Naive thymus-derived CD4-positive, alpha-beta T cell (primary cell): ENCODE measurements around the gene ELFN2. TPM values are rescaled to one million over a fixed set of nuclear protein-coding genes. Genes with fewer than 3 reads are reported as not detected.

ENCODE experiments used
- ATAC-seq: fragments of 150-1000 bp; cut with Tn5 transposase; 2 replicates; pipeline ENCODE4 v1.10.0; 2021; ENCODE audit warnings: mild to moderate bottlenecking, moderate library complexity
- CTCF ChIA-PET: fragments of 350-600 bp; sonication (Branson Sonifier 250); formaldehyde crosslinking; loops from one replicate; lab custom pipeline; 2021; ENCODE audit warnings: antibody characterized with exemption; lab: Charles Lee
- POLR2A ChIA-PET: fragments of 350-600 bp; sonication (Branson Sonifier 250); formaldehyde crosslinking; loops from one replicate; lab custom pipeline; 2021; ENCODE audit warnings: antibody characterized with exemption, inconsistent platforms; lab: Charles Lee
- DNase-seq, 9 donors: peaks; one replicate each; pipeline versions ENCODE4 v3.0.0 to v3.0.0-alpha.2; 2020 to 2022; ENCODE audit warnings: mixed read lengths in 1 of 9
- H3K27ac ChIP-seq: one replicate; pipeline ENCODE4 v1.7.0; 2013; ENCODE audit warnings: mild to moderate bottlenecking, low read depth, low read length, moderate library complexity
- H3K27me3 ChIP-seq, 2 donors: one replicate each; pipeline ENCODE4 v1.7.0; 2013; ENCODE audit warnings: low read length in 2 of 2, mild to moderate bottlenecking in 2 of 2, moderate library complexity in 2 of 2; ENCODE audit not compliant: control insufficient read depth in 2 of 2, insufficient read depth in 2 of 2
- H3K36me3 ChIP-seq, 3 experiments: 1 replicate in 2 of 3; 2 replicates in 1 of 3; pipeline ENCODE4 v1.7.0; 2013; ENCODE audit warnings: low read length in 3 of 3, mild to moderate bottlenecking in 3 of 3, moderate library complexity in 1 of 3; ENCODE audit not compliant: insufficient read depth in 3 of 3, control insufficient read depth in 2 of 3
- H3K4me1 ChIP-seq, 2 donors: one replicate each; pipeline ENCODE4 v1.7.0; 2013; ENCODE audit warnings: low read length in 2 of 2, mild to moderate bottlenecking in 2 of 2, moderate library complexity in 1 of 2; ENCODE audit not compliant: control insufficient read depth in 2 of 2, insufficient read depth in 2 of 2
- H3K4me3 ChIP-seq: 2 replicates; pipeline ENCODE4 v1.7.0; 2013; ENCODE audit warnings: mild to moderate bottlenecking, low read length
- H3K9me3 ChIP-seq, 3 experiments: 1 replicate in 2 of 3; 2 replicates in 1 of 3; pipeline ENCODE4 v1.7.0; 2013; ENCODE audit warnings: low read length in 3 of 3; ENCODE audit not compliant: control insufficient read depth in 2 of 3
- H3K27ac Mint-ChIP-seq, 9 donors: one replicate each; pipeline ENCODE4 v1.8.0; 2020 to 2022; ENCODE audit warnings: mixed read lengths in 9 of 9, mild to moderate bottlenecking in 8 of 9, moderate library complexity in 5 of 9, inconsistent platforms in 2 of 9
- H3K27me3 Mint-ChIP-seq, 5 donors: one replicate each; pipeline ENCODE4 v1.8.0; 2021 to 2022; ENCODE audit warnings: mixed read lengths in 5 of 5, mild to moderate bottlenecking in 1 of 5
- H3K36me3 Mint-ChIP-seq, 5 donors: one replicate each; pipeline ENCODE4 v1.8.0; 2020 to 2022; ENCODE audit warnings: mixed read lengths in 5 of 5, mild to moderate bottlenecking in 3 of 5, inconsistent platforms in 1 of 5
- H3K4me1 Mint-ChIP-seq, 7 donors: one replicate each; pipeline ENCODE4 v1.8.0; 2020 to 2022; ENCODE audit warnings: mixed read lengths in 7 of 7, mild to moderate bottlenecking in 3 of 7, inconsistent platforms in 1 of 7
- H3K4me3 Mint-ChIP-seq, 10 donors: one replicate each; pipeline ENCODE4 v1.8.0; 2020 to 2022; ENCODE audit warnings: mild to moderate bottlenecking in 10 of 10, mixed read lengths in 10 of 10, moderate library complexity in 6 of 10, inconsistent platforms in 2 of 10
- H3K9me3 Mint-ChIP-seq, 11 donors: one replicate each; pipeline ENCODE4 v1.8.0; 2020 to 2022; ENCODE audit warnings: mixed read lengths in 11 of 11, mild to moderate bottlenecking in 4 of 11, inconsistent platforms in 1 of 11, moderate library complexity in 1 of 11
- intact Hi-C, 2 donors: fragments of 100-400 bp; cut with micrococcal nuclease; formaldehyde crosslinking; loops; one replicate each; pipeline ENCODE4 v1.15.1; 2023
- polyA plus RNA-seq, 2 donors: library from polyadenylated mRNA; unstranded; fragments of 300-500 nt; fragmentation: Illumina TruSeq; gene quantifications; one replicate each; pipeline ENCODE4 v1.2.3, GENCODE V29; 2021
- total RNA-seq, 6 experiments: library from RNA in 5 of 6; stranded (reverse) in 5 of 6; gene quantifications; 1 replicate in 5 of 6; 2 replicates in 1 of 6; pipeline ENCODE4 v1.2.3 and lab custom pipeline; 2021 to 2026

The ELFN2 gene
- total and polyA plus RNA-seq, 7 experiments from 2014 or later = 0.10 to 0.66 (median 0.57) TPM; not detected in 2

GRCh38 chr22:37343863-37344734 lies 83.2 kb downstream of the ELFN2 start:
- intact Hi-C loops = no loop called here
- H3K36me3 ChIP-seq = no peaks in the 10 kb centered on the region
- Mint-ChIP-seq H3K4me1 (peaks cover 0 to 13% (median 5%) of the 10 kb centered on the region in 7 donors), H3K36me3 (no peaks in the 10 kb centered on the region), H3K27ac (no peak overlapping the region), H3K9me3 (no peaks in the 10 kb centered on the region), H3K27me3 (peaks cover 0 to 10% (median 0%) of the 10 kb centered on the region in 5 donors), H3K4me3 (no peak overlapping the region)
- DNase-seq (no peak), ATAC-seq (no peak)
- ChIA-PET POLR2A (no interaction called here), CTCF (no interaction called here)
- no peak overlapping the region for H3K4me3 ChIP-seq
- H3K27ac ChIP-seq = no peak overlapping the region
- no peaks in the 10 kb centered on the region for H3K9me3 ChIP-seq
- H3K27me3 ChIP-seq = no peaks in the 10 kb centered on the region
- no peaks in the 10 kb centered on the region for H3K4me1 ChIP-seq

- Histone ChIP-seq H3K36me3 (no peaks in the 10 kb centered on the region), H3K27me3 (no peaks in the 10 kb centered on the region), H3K27ac (no peak overlapping the region), H3K9me3 (no peaks in the 10 kb centered on the region), H3K4me3 (no peak overlapping the region), H3K4me1 (no peaks in the 10 kb centered on the region)
- no peak overlapping the region for H3K27ac Mint-ChIP-seq
- ChIA-PET CTCF (no interaction called here), POLR2A (no interaction called here)
- peaks cover 0 to 13% (median 5%) of the 10 kb centered on the region in 7 donors for H3K4me1 Mint-ChIP-seq
- no peaks in the 10 kb centered on the region for H3K36me3 Mint-ChIP-seq
- H3K9me3 Mint-ChIP-seq = peaks cover 0 to under 1% (median 0%) of the 10 kb centered on the region in 11 donors
- H3K27me3 Mint-ChIP-seq = peaks cover 0 to 13% (median 2%) of the 10 kb centered on the region in 5 donors
- intact Hi-C loops = no loop called here
- DNase-seq (no peak), ATAC-seq (no peak)
- no peak overlapping the region for H3K4me3 Mint-ChIP-seq
These were observed 83.9 kb downstream of the ELFN2 start for GRCh38 chr22:37343348-37343747.

- Mint-ChIP-seq H3K9me3 (peaks cover 0 to 1% (median 0%) of the 10 kb centered on the region in 11 donors), H3K4me1 (peaks cover 0 to 13% (median 5%) of the 10 kb centered on the region in 7 donors), H3K36me3 (no peaks in the 10 kb centered on the region), H3K27ac (peak overlapping the region in 1 of 9 donors; percentile 26), H3K27me3 (peaks cover 0 to 19% (median 6%) of the 10 kb centered on the region in 5 donors), H3K4me3 (no peak overlapping the region)
- Histone ChIP-seq H3K4me1 (no peaks in the 10 kb centered on the region), H3K9me3 (no peaks in the 10 kb centered on the region), H3K27ac (no peak overlapping the region), H3K4me3 (no peak overlapping the region), H3K36me3 (no peaks in the 10 kb centered on the region), H3K27me3 (no peaks in the 10 kb centered on the region)
- CTCF ChIA-PET = no interaction called here
- POLR2A ChIA-PET = no interaction called here
- DNase-seq = no peak
- intact Hi-C loops = no loop called here
- ATAC-seq = no peak
These were observed 85.2 kb downstream of the ELFN2 start for GRCh38 chr22:37342065-37342464.

GRCh38 chr22:37340331-37341262 lies 86.7 kb downstream of the ELFN2 start:
- peaks cover 5 to 32% (median 8%) of the 10 kb centered on the region in 5 donors for H3K27me3 Mint-ChIP-seq
- intact Hi-C loops = no loop called here
- peaks cover 0 to 1% (median 0%) of the 10 kb centered on the region in 11 donors for H3K9me3 Mint-ChIP-seq
- H3K27ac ChIP-seq = no peak overlapping the region
- H3K4me3 ChIP-seq = no peak overlapping the region
- no peaks in the 10 kb centered on the region for H3K9me3 ChIP-seq
- H3K4me1 ChIP-seq = no peaks in the 10 kb centered on the region
- H3K27ac Mint-ChIP-seq = no peak overlapping the region
- CTCF ChIA-PET = interaction anchor here (0.7 kb wide), 1 partner anchor 249 kb away, joined by 3 read pairs; no protein-coding TSS in a partner anchor
- peaks cover 0 to 13% (median 5%) of the 10 kb centered on the region in 7 donors for H3K4me1 Mint-ChIP-seq
- POLR2A ChIA-PET = no interaction called here
- H3K36me3 Mint-ChIP-seq = no peaks in the 10 kb centered on the region
- no peak for ATAC-seq
- H3K27me3 ChIP-seq = no peaks in the 10 kb centered on the region
- no peak for DNase-seq
- no peaks in the 10 kb centered on the region for H3K36me3 ChIP-seq
- no peak overlapping the region for H3K4me3 Mint-ChIP-seq

- peaks cover 17 to 48% (median 24%) of the 10 kb centered on the region in 5 donors for H3K27me3 Mint-ChIP-seq
These were observed 88.6 kb downstream of the ELFN2 start for GRCh38 chr22:37338539-37339246.

More at GRCh38 chr22:37338539-37339246, 88.6 kb downstream of the ELFN2 start:
- intact Hi-C loops = no loop called here
- Histone ChIP-seq H3K27me3 (peaks cover 0 to 15% of the 10 kb centered on the region in 2 donors), H3K36me3 (no peaks in the 10 kb centered on the region), H3K9me3 (no peaks in the 10 kb centered on the region), H3K4me1 (peaks cover 0 to 7% of the 10 kb centered on the region in 2 donors), H3K4me3 (no peak overlapping the region), H3K27ac (no peak overlapping the region)
- H3K4me3 Mint-ChIP-seq = no peak overlapping the region
- peak overlapping the region in 3 of 9 donors; percentile 8 to 67 (median 23) for H3K27ac Mint-ChIP-seq
- H3K36me3 Mint-ChIP-seq = no peaks in the 10 kb centered on the region
- no peak for ATAC-seq
- ChIA-PET POLR2A (no interaction called here), CTCF (no interaction called here)
- peaks cover 7 to 25% (median 14%) of the 10 kb centered on the region in 7 donors for H3K4me1 Mint-ChIP-seq
- peaks cover 0 to 1% (median 0%) of the 10 kb centered on the region in 11 donors for H3K9me3 Mint-ChIP-seq
- DNase-seq = no peak
